GM13977 (cell line): ENCODE results near the gene OR2A14.
"Not testable (repeated sequence)": the region's sequence is repeated elsewhere in the genome, so short reads cannot be mapped to it uniquely, and the experiment has no call there.

Experiments
- DNase-seq: peaks from one replicate; pipeline ENCODE4 v3.0.0; 2012; ENCODE audit warnings: low spot score
- CTCF ChIP-seq: IDR thresholded peaks from 2 replicates; pipeline ENCODE4 v1.5.1; 2012; ENCODE audit warnings: mild to moderate bottlenecking, control low read depth; ENCODE audit not compliant: insufficient read depth; ENCODE audit errors: extremely low read depth, missing control alignments
- in situ Hi-C: fragments of 300-500 bp; cut with MboI; formaldehyde crosslinking; loops from one replicate; pipeline ENCODE4 v1.12.0; 2022; ENCODE audit warnings: low sequenced_read_pairs, low pct_unique_long_range_greater_than_20kb, mixed read lengths, inconsistent platforms; ENCODE audit not compliant: unreplicated experiment

The OR2A14 gene

GRCh38 chr7:144118341-144118740 lies 4.6 kb upstream of the OR2A14 start:
- in situ Hi-C loops = no loop called here
- no peak for TF ChIP-seq CTCF
- DNase-seq = no peak

GRCh38 chr7:144127714-144128334 lies 4.8 kb downstream of the OR2A14 start:
- DNase-seq = peak; percentile 75
- TF ChIP-seq CTCF = peak; percentile 87
- in situ Hi-C loops = no loop called here

- in situ Hi-C loops, DNase-seq: not testable (repeated sequence)
These were observed 6.6 kb downstream of the OR2A14 start for GRCh38 chr7:144129601-144130000.

- no peak for TF ChIP-seq CTCF
- in situ Hi-C loops = no loop called here
- no peak for DNase-seq
These were observed 7.8 kb downstream of the OR2A14 start for GRCh38 chr7:144130730-144131129.

- in situ Hi-C loops = no loop called here
- DNase-seq = no peak
- no peak for TF ChIP-seq CTCF
These were observed 9.3 kb downstream of the OR2A14 start for GRCh38 chr7:144132262-144132661.

- in situ Hi-C loops = no loop called here
- no peak for DNase-seq
- no peak for TF ChIP-seq CTCF
These were observed 10.3 kb downstream of the OR2A14 start for GRCh38 chr7:144133307-144133706.

- no peak for DNase-seq
- TF ChIP-seq CTCF = no peak
- in situ Hi-C loops = no loop called here
These were observed 11.1 kb downstream of the OR2A14 start for GRCh38 chr7:144134116-144134515.
